GM19043 (cell line): ENCODE data around the gene RAB27B.
"Not testable (repeated sequence)": the region's sequence is repeated elsewhere in the genome, so short reads cannot be mapped to it uniquely, and the experiment has no call there.

Source experiments
- ATAC-seq: cut with Tn5 transposase; IDR thresholded peaks from one replicate; pipeline ENCODE4 v1.9.1; 2021; ENCODE audit warnings: low read depth; ENCODE audit not compliant: unreplicated experiment

The RAB27B gene

GRCh38 chr18:54813977-54814565, 14.2 kb upstream of the RAB27B start:
- no peak for ATAC-seq

DNA sequence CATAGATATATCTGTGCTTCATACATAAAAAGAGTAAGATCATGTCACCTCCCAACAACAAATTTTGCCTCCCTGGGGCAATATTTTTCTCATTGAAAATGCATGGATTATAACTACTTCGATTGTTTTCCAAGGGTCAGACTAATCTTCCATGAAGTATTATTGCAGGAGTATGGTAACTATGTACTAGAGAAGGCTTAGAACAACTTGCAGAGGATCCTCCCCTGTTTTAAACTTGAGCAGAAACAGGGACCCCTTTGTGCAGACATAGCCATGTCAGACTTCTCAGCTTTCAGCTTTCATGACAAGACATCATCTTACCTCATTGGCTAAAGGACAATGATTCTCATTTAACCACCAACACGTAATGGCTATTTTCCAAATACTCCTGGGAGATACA, 13.2 kb upstream of the RAB27B start:
- ATAC-seq = no peak

GRCh38 chr18:54820785-54821275, 7.4 kb upstream of the RAB27B start:
- ATAC-seq = not testable (repeated sequence)

GRCh38 chr18:54822872-54823845, 5.1 kb upstream of the RAB27B start:
- no peak for ATAC-seq

- ATAC-seq = no peak
These were observed 3.5 kb upstream of the RAB27B start for GRCh38 chr18:54824761-54825160.

DNA sequence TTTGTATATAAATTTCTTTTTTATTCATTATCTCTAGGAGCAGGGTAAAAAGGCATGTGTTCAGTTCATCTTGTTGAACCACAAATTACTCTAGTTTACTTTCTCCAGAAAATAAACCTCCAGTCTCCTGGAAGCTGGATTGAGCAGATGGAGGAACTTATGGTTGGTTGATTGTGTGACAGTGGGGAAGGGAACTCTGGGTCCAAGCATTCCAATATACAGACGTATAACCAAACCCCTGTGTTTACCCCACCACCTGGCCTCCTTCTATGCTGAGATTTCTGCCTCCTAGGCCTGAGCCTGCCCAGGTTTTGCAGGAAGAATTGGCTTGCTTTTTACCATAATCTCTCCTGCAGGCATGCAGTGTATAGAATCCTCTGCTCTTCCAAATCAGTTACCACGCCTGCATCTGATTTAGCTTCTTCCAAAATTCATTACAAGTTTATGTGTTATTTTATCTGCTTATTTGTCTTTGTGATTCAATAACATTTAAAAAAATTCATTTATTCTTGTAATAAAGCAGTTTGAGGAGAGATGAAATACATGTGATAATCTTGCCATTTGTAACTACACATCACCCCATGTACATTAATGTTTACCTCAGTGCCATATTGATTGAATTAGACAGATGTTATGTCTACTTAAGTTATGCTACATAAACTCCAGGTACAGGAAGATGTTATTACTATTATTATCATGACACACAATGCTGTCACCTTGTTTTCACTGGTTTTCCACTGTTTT, 2.5 kb upstream of the RAB27B start:
- no peak for ATAC-seq

DNA sequence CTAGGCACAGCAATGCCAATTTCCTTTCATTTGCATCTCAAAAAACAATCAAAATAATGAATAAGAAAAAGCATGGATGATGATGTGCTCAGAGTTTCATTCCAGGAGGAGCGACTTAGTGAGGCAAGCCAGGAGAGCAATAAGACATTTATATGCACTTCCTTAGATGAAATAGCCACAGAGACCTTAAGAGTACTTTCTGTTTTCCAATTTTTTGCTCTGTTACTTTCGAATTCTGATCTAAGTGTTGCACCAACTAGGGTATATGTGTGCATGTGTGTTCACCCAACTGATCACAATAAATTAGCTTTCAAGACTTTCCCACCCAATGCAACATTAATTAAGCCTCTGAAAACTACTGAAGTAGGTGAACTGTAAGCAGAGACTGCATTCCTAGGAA, 709 bp downstream of the RAB27B start:
- no peak for ATAC-seq

DNA sequence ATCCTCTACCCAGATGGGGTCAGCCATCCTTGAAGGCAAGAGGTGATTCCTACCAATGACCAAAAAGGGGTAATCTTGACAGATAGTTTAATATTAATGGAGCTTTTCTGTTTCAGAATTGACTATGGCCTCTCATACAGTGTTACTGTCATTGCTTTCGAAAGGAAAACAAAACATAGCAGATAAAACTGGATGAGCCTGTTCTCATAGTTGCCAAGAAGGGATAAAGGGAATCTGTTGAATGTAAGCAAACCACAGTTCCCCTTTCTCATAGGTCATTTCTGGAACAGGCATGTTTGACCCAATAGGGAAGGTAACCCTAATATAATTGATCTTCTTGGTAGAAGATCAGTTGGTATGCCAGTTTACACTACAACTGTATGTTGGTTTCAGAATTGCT, 1.6 kb downstream of the RAB27B start:
- no peak for ATAC-seq

- ATAC-seq = no peak
These were observed 2.0 kb downstream of the RAB27B start for GRCh38 chr18:54830260-54830659.

- no peak for ATAC-seq
These were observed 2.6 kb downstream of the RAB27B start for GRCh38 chr18:54830866-54831265.

DNA sequence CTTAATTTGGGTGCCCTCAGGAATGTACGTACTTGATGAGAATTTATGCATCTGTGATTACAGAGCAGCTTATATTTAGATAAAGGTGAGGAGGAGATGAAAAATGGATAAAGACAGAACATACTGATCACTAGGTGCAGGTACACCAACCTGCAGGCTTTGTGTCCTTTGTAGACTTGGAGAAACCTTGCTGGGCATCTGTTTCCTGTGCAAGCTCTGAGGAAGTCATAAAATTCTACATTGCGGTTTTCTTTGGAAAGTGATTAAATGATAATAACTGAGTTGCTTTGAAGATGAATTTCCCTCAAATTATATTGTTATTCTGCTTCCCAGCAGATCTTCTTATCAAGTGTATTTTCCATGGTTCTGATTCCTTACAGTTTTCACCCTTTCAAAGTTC, 7.7 kb downstream of the RAB27B start:
- no peak for ATAC-seq

DNA sequence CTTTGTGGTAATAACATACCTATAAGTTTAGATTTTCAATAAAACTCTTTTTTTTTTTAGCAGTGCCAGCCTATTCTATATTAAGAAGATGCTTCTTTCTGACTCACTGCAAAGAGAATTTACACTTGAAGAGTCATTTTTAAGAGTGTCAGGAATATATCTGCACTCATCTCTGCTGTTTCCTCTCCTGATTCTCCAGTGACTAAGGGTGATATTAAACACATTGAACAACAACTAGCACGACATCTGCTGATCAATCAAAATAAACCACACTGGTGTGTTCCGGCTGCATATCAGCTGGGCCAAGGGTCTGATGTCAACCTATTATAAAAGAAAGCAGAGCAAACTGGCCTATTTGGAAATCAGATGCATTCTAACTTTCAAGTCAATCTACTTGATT, 15.0 kb downstream of the RAB27B start:
- ATAC-seq = no peak

- no peak for ATAC-seq
These were observed 17.5 kb downstream of the RAB27B start for GRCh38 chr18:54845787-54846186.

DNA sequence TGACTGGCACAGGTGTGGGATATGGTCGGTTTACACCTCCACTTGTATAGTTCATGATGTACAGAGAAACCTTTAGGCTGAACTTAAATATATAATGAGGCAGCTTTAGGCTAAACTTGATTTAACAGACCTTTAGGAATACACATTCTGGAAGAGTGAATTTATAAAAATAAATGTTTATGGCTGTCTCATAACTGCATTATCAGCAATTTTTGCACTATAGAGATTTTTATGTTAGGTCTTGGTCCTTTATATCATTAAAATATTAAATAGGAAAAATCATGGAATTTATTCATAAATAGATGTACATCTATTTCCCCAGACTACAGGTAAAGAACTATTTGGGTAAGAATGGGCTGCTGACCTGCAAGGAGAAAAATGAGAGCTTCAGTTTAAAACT, 19.8 kb downstream of the RAB27B start:
- no peak for ATAC-seq

- no peak for ATAC-seq
These were observed 21.4 kb downstream of the RAB27B start for GRCh38 chr18:54849683-54850082.

DNA sequence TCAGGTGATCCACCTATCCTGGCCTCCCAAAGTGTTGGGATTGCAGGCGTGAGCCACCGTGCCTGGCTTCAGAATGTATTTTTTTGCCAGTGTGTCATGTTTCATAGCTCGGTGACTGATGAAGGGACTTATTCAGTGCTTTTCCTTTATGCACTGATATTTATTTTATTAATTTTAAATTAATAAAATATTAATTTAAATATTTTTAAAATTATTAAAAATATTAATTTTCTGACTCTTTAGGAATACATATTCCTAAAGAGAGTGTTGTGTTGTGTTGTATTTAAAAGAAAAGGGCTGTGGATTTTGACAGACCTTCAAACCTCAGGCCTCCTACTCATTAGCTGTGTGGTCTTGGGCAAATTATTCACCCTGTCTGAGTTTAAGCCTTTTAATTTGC, 22.3 kb downstream of the RAB27B start:
- no peak for ATAC-seq

DNA sequence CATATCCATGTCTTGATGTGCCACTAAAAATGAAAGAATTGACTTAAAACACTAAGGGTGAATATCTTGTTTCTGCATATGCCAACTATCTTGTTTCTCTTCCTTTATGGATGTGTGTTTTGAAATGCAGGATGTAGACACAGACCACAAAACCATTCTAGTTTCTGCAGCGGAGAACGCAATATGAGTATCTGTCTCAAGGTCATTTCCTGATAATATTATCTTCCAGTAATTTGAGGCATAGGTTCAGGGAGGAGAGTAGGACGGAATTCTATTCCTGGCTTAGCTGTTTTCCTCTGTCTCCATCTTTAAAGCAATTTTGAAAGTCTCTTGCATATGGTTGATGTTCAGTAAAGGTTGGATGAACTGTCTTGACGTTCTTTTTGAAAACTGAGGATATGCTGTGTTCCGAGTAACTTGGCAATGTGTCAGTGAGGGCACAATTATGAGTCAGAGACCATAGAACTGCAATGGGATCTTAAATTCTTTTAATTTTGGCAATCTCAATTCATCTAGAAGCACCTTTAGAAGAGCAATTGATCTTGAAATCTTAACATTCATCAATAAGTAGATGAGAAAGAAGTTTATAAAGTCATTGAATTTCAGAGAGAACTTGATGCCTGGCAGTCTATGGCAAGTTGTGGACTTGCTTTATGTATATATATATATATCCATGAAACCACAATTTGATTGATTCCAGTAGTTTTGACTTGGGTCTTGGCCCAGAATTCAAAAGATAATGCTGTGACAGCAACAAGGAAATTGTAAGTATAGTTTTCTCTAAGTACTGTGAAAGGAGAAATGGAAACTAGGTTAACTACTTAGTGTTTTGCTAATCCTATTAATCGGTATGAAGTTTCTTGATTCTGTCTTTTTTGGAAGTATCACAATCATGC, 24.8 kb downstream of the RAB27B start:
- no peak for ATAC-seq

DNA sequence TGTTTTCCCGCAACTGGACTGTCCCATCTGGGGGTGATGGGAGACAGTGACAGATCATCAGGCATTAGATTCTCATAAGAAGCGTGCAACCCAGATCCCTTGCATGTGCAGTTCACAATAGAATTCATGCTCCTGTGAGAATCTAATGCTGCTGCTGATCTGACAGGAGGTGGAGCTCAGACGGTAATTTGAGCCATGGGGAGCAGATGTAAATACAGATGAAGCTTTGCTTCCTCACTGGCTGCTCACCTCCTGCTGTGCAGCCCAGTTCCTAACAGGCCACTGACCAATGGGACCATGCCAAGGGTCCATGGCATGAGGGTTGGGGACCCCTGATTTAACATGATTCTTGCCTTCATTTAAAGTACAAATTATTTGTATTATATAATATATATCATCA, 26.8 kb downstream of the RAB27B start:
- ATAC-seq = not testable (repeated sequence)

DNA sequence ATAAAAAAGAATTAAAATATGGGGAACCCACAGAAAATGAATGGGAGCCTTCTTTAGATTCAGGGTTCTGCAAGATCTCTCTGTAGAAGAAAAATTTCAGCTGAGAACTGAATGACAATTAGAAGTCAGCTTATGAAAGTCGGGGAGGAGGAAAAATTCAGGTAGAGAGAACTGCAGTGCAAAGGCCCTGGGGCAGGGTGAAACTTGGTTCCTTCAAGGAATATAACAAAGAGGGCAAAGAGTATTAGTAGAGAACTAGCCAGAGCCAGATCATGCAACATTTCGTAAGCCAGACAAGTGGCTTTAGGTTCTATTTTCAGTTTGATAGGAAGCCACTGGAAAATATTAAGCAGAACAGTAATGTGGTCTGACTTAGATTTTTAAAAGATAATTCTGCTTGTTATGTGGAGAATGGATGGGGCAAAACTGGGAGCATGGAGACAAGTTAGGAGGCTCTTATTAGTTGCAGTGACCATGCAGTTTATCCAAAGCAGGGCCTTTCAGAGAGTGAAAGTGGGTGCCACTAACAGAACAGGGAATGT, 27.9 kb downstream of the RAB27B start:
- ATAC-seq = no peak

GRCh38 chr18:54857499-54857898, 29.2 kb downstream of the RAB27B start:
- no peak for ATAC-seq
